HL-60 (cell line): ENCODE measurements around the gene KYNU.

Experiments used
- CTCF ChIP-seq: IDR thresholded peaks from one replicate; pipeline ENCODE4 v1.5.1; 2011; ENCODE audit warnings: low read length, control low read depth, inconsistent platforms; ENCODE audit not compliant: insufficient read depth
- GABPA ChIP-seq: IDR thresholded peaks from 2 replicates; pipeline ENCODE4 v1.6.1; 2012; ENCODE audit warnings: low read depth
- POLR2AphosphoS5 ChIP-seq: IDR thresholded peaks from 2 replicates; pipeline ENCODE4 v1.6.1; 2012; ENCODE audit warnings: low read depth
- REST ChIP-seq: IDR thresholded peaks from 2 replicates; pipeline ENCODE4 v1.6.1; 2012; ENCODE audit warnings: low read depth; ENCODE audit not compliant: insufficient replicate concordance
- SPI1 ChIP-seq: IDR thresholded peaks from 2 replicates; pipeline ENCODE4 v1.6.1; 2012; ENCODE audit warnings: low read depth, mild to moderate bottlenecking, borderline replicate concordance

DNA sequence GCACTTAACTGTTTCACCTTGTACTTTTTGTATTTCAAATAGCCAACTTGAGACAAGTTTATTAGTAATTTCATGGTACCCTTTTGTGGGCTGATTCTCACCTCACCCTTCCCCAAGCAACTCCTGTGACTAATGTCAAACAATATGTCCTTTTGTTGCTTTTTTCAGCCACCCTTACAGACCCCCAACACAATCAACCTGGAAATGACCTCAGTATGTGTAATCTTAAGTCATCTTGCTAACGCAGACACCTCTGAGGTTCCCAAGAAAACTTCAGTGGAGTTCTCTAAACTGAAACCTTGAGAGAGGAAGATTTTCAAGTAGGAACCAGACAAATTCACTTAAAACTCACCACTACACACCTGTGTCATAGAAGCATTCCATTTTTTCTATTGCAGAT lies 69.5 kb downstream of the KYNU start:
- no peak for TF ChIP-seq CTCF
- TF ChIP-seq REST: no peak
- TF ChIP-seq POLR2AphosphoS5: no peak
- no peak for TF ChIP-seq GABPA
- TF ChIP-seq SPI1: no peak
